ENCODE results near the gene CSH2.

The CSH2 gene

DNA sequence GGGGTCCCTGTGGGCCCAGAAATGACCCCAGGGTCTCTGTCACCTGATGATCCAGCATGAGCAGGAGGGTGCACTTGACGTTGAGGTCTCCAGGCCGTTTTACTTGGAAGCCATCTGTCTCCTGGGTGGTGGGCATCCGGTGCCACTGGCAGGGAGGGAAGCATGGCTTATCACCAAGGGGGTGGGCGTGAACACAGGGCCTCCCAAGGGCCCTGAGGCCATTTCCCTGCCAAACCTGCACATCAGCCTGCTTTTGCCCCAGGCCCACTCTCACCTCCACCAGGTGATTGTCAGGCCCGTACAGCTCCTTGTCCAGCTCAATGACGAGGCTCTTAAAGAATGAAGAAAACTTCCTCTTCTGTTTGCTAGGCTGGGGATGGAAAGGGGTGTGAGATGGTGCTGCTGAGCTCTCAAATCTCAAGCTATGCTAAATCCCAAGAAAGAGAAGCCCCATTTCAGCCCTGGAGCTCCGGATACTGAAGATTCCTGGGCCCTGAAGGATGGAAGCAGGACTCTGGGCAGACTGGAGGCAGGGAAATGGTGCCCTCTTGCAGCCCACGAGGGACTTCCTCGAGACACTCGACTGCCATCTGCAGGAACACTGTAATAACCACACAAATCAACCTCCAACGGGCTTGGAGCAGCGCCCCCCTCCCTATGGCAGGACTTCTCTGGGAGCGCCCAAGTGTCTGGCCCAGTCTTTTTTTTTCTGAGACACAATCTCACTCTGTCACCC, 38.9 kb downstream of the CSH2 start:
- H3K36me3 ChIP-seq (ENCODE audit: control insufficient read depth, insufficient read depth, low read length): peaks cover 53% of the 10 kb centered on the region

DNA sequence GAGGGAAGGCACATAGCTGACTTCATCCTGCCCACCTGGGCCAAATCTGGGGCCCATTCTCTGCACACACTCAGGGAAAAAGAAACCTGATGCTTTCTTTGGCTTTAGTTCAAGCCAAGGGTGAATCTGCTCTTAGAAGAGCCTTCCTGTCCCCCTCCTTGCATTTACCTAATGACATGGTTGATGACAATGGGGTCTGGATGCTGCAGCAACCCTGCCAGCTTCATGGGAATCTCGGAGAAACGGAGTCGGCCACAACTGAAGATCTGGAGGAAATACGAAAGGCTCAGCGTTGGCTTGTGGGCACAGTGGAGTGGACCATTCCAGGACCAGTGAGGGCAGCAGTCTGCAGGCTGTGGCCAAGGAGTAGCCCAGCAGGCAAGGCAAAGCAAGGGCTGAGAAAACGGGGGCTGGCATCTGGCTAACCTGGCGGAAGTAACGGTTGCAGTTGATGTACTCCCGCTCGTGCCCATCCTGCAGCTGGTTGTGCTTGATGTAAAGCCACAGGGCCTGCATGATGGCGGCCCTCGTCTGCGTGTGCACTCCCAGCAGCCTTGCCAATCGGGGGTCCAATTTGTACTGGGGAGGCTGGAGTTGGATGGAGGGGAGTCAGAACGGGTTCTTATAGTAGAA, 39.6 kb downstream of the CSH2 start:
- H3K27ac ChIP-seq (ENCODE audit: insufficient read depth, low read depth, low read length, poor library complexity, severe bottlenecking): no peak overlapping the region
- WGBS, 2 experiments: 95 to 97% methylated on average over 15 of the region's 15 CpGs
- no peaks in the 10 kb centered on the region for H3K27me3 ChIP-seq (ENCODE audit: control insufficient read depth, insufficient read depth, low read length, poor library complexity, severe bottlenecking)
- H3K9me3 ChIP-seq (ENCODE audit: control insufficient read depth, low read length): no peaks in the 10 kb centered on the region
- H3K4me1 ChIP-seq (ENCODE audit: control insufficient read depth, insufficient read depth, low read length): peaks cover 7% of the 10 kb centered on the region
- H3K4me3 ChIP-seq (ENCODE audit: insufficient read depth, low read depth, low read length): no peak overlapping the region
- peaks cover 56% of the 10 kb centered on the region for H3K36me3 ChIP-seq (ENCODE audit: control insufficient read depth, insufficient read depth, low read length)

More for the DNA sequence above, 38.9 kb downstream of the CSH2 start:
- H3K4me1 ChIP-seq (ENCODE audit: control insufficient read depth, insufficient read depth, low read length): peaks cover 13% of the 10 kb centered on the region
- H3K4me3 ChIP-seq (ENCODE audit: insufficient read depth, low read depth, low read length): no peak overlapping the region
- no peak overlapping the region for H3K27ac ChIP-seq (ENCODE audit: insufficient read depth, low read depth, low read length, poor library complexity, severe bottlenecking)
- WGBS, 2 experiments: 64 to 69% methylated on average over 13 of the region's 13 CpGs
- H3K27me3 ChIP-seq (ENCODE audit: control insufficient read depth, insufficient read depth, low read length, poor library complexity, severe bottlenecking): no peaks in the 10 kb centered on the region
- no peaks in the 10 kb centered on the region for H3K9me3 ChIP-seq (ENCODE audit: control insufficient read depth, low read length)

DNA sequence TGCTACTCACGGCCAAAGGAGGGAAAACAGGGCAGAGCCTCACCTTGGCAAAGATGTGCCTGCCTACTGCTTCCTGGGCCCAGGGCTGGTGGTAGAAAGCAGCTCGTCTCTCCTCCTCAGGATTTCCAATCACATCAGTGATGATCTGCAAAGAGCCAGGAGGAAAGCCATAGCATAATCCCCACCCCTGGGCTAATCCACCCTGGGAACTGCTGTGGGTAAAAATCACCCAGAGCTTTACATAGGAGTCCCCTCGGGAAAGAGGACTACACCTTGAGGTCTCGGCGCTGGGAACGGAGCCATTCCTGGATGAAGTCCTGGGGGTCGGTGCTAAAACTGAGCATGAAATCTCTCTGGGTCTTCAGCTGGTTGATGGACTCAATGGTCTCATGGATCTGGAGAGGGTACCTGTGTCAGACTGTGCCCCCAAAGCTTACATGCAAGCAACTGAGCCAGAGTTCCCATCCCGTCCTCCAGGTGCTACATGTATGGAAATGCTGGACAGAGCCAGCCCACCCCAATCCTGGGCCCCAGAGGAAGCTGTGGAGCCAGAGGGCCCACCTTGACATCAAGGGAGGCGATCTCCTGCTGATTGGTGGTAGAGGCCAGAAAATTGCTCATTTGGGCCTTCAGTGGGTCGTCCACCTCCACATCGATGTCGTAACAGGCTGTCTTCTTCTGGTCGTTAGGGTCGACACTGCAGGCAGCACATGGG, 40.3 kb downstream of the CSH2 start:
- Histone ChIP-seq H3K27me3 (ENCODE audit: control insufficient read depth, insufficient read depth, low read length, poor library complexity, severe bottlenecking) (no peaks in the 10 kb centered on the region), H3K4me1 (ENCODE audit: control insufficient read depth, insufficient read depth, low read length) (peaks cover 5% of the 10 kb centered on the region), H3K9me3 (ENCODE audit: control insufficient read depth, low read length) (no peaks in the 10 kb centered on the region), H3K4me3 (ENCODE audit: insufficient read depth, low read depth, low read length) (no peak overlapping the region), H3K36me3 (ENCODE audit: control insufficient read depth, insufficient read depth, low read length) (peaks cover 56% of the 10 kb centered on the region), H3K27ac (ENCODE audit: insufficient read depth, low read depth, low read length, poor library complexity, severe bottlenecking) (no peak overlapping the region)
- whole genome bisulfite sequencing, 2 experiments: 95% methylated on average over 14 of the region's 14 CpGs

DNA sequence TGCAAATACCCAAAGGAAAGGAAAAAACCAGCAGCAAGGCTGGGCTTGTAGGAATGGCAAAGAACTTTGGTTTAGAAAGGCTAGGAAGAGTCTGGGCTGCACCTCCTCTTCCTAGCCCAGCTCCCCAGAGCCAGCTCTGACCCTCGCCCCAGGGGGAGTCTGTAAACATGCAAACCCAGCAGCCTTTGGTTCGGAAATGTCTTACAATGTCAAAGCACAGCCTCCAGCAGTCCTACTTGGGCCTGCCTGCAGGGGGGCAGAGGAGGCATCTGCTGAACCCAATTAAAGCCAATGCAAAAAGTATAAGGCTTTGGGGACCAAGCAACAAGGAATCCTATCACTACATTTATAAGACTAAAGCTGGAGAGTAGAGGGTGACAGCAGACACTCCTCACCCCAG, 41.0 kb downstream of the CSH2 start:
- WGBS, 2 experiments: 85 to 87% methylated on average over 2 of the region's 2 CpGs
- Histone ChIP-seq H3K27ac (ENCODE audit: insufficient read depth, low read depth, low read length, poor library complexity, severe bottlenecking) (no peak overlapping the region), H3K9me3 (ENCODE audit: control insufficient read depth, low read length) (no peaks in the 10 kb centered on the region), H3K36me3 (ENCODE audit: control insufficient read depth, insufficient read depth, low read length) (peaks cover 56% of the 10 kb centered on the region), H3K27me3 (ENCODE audit: control insufficient read depth, insufficient read depth, low read length, poor library complexity, severe bottlenecking) (no peaks in the 10 kb centered on the region), H3K4me3 (ENCODE audit: insufficient read depth, low read depth, low read length) (no peak overlapping the region), H3K4me1 (ENCODE audit: control insufficient read depth, insufficient read depth, low read length) (peaks cover 7% of the 10 kb centered on the region)

DNA sequence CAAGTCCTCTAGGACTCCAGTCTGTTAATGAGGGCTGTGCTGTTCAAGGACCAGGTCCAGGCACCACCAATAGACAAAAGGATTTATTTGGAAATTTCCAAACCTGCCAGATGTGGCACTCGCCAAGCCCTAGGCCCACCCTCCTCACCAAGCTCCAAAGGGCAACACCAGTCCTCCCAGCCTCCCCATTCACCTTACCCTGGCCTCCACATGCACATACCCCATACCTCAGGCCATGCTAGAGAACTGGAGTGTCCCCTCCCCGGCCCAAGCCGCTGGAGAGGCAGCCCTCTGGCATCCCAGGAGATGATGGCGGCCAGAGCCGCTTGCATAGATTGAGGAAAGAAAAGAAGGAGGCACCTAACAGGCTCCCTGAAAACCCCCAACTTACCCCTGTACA, 41.5 kb downstream of the CSH2 start:
- Histone ChIP-seq H3K4me1 (ENCODE audit: control insufficient read depth, insufficient read depth, low read length) (peaks cover 7% of the 10 kb centered on the region), H3K27ac (ENCODE audit: insufficient read depth, low read depth, low read length, poor library complexity, severe bottlenecking) (no peak overlapping the region), H3K27me3 (ENCODE audit: control insufficient read depth, insufficient read depth, low read length, poor library complexity, severe bottlenecking) (no peaks in the 10 kb centered on the region), H3K36me3 (ENCODE audit: control insufficient read depth, insufficient read depth, low read length) (peaks cover 56% of the 10 kb centered on the region), H3K4me3 (ENCODE audit: insufficient read depth, low read depth, low read length) (no peak overlapping the region), H3K9me3 (ENCODE audit: control insufficient read depth, low read length) (no peaks in the 10 kb centered on the region)
- 95 to 98% methylated on average over 5 of the region's 5 CpGs for WGBS, 2 experiments

DNA sequence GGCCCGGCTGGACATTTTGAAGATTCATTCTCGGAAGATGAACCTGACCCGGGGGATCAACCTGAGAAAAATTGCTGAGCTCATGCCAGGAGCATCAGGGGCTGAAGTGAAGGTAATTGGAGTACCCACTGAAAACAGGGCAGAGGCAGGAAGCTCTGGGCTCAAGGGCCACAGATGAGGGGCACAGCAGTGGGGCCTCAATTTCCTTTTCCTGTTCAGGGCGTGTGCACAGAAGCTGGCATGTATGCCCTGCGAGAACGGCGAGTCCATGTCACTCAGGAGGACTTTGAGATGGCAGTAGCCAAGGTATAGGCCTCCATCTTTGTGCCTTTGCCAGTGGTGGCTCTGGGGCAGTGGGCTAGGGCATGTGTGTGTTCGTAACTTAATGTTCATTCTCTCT, 42.0 kb downstream of the CSH2 start:
- Histone ChIP-seq H3K9me3 (ENCODE audit: control insufficient read depth, low read length) (no peaks in the 10 kb centered on the region), H3K27ac (ENCODE audit: insufficient read depth, low read depth, low read length, poor library complexity, severe bottlenecking) (no peak overlapping the region), H3K36me3 (ENCODE audit: control insufficient read depth, insufficient read depth, low read length) (peaks cover 56% of the 10 kb centered on the region), H3K4me3 (ENCODE audit: insufficient read depth, low read depth, low read length) (no peak overlapping the region), H3K4me1 (ENCODE audit: control insufficient read depth, insufficient read depth, low read length) (peaks cover 7% of the 10 kb centered on the region), H3K27me3 (ENCODE audit: control insufficient read depth, insufficient read depth, low read length, poor library complexity, severe bottlenecking) (no peaks in the 10 kb centered on the region)
- 94 to 96% methylated on average over 8 of the region's 8 CpGs for WGBS, 2 experiments

DNA sequence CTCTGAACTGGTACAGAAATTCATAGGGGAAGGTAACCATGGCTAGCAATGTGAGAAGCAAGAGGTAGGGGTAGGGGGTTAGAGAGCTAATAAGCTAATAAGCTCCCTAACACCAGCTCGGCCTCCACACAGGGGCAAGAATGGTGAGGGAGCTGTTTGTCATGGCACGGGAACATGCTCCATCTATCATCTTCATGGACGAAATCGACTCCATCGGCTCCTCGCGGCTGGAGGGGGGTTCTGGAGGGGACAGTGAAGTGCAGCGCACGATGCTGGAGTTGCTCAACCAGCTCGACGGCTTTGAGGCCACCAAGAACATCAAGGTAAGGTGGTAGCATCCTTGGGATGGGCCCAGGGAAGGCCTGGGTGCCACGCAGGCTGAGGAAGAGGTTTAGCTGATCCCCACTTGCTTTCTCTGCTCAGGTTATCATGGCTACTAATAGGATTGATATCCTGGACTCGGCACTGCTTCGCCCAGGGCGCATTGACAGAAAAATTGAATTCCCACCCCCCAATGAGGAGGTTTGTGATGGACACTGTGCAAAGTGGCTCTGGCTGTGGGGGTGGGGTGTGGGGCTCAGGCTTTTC, 42.5 kb downstream of the CSH2 start:
- Histone ChIP-seq H3K9me3 (ENCODE audit: control insufficient read depth, low read length) (no peaks in the 10 kb centered on the region), H3K36me3 (ENCODE audit: control insufficient read depth, insufficient read depth, low read length) (peaks cover 56% of the 10 kb centered on the region), H3K4me3 (ENCODE audit: insufficient read depth, low read depth, low read length) (no peak overlapping the region), H3K4me1 (ENCODE audit: control insufficient read depth, insufficient read depth, low read length) (peaks cover 10% of the 10 kb centered on the region), H3K27me3 (ENCODE audit: control insufficient read depth, insufficient read depth, low read length, poor library complexity, severe bottlenecking) (no peaks in the 10 kb centered on the region), H3K27ac (ENCODE audit: insufficient read depth, low read depth, low read length, poor library complexity, severe bottlenecking) (no peak overlapping the region)
- 95 to 97% methylated on average over 15 of the region's 15 CpGs for WGBS, 2 experiments

DNA sequence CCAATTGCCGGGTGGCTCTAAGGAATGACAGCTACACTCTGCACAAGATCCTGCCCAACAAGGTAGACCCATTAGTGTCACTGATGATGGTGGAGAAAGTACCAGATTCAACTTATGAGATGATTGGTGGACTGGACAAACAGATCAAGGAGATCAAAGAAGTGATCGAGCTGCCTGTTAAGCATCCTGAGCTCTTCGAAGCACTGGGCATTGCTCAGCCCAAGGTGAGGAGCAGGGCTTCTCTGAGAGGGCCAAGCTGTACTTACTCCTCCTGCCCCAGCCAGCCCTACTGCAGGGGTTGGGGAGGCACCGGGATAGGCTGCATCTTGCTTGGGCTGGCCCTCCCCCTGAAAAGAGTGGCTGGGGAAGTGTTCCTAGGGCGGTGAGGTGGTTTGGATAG, 43.2 kb downstream of the CSH2 start:
- Histone ChIP-seq H3K27me3 (ENCODE audit: control insufficient read depth, insufficient read depth, low read length, poor library complexity, severe bottlenecking) (no peaks in the 10 kb centered on the region), H3K4me1 (ENCODE audit: control insufficient read depth, insufficient read depth, low read length) (peaks cover 13% of the 10 kb centered on the region), H3K27ac (ENCODE audit: insufficient read depth, low read depth, low read length, poor library complexity, severe bottlenecking) (no peak overlapping the region), H3K4me3 (ENCODE audit: insufficient read depth, low read depth, low read length) (no peak overlapping the region), H3K9me3 (ENCODE audit: control insufficient read depth, low read length) (no peaks in the 10 kb centered on the region), H3K36me3 (ENCODE audit: control insufficient read depth, insufficient read depth, low read length) (peaks cover 58% of the 10 kb centered on the region)
- WGBS, 2 experiments: 92 to 94% methylated on average over 5 of the region's 5 CpGs

DNA sequence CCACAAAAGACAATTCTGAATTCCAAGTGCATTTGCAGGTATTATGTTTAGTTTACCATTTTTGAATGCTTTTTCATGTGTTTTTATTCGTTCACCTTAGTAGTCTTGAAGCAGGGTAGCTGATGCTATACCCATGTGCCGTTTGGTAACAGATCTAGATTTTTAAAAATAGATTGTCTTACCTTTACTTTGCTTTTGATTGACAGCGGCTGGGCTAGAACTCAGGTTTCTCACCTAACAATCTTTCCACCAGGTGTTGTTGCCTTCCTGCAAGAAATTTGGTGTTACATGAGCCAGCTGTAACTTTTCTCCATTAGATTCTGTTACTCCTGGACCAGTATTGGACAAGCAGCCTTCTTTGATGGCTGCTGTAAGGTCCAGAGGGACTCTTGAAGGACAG, 44.5 kb downstream of the CSH2 start:
- Histone ChIP-seq H3K4me3 (ENCODE audit: insufficient read depth, low read depth, low read length) (no peak overlapping the region), H3K4me1 (ENCODE audit: control insufficient read depth, insufficient read depth, low read length) (peaks cover 13% of the 10 kb centered on the region), H3K9me3 (ENCODE audit: control insufficient read depth, low read length) (no peaks in the 10 kb centered on the region), H3K27me3 (ENCODE audit: control insufficient read depth, insufficient read depth, low read length, poor library complexity, severe bottlenecking) (no peaks in the 10 kb centered on the region), H3K36me3 (ENCODE audit: control insufficient read depth, insufficient read depth, low read length) (peaks cover 65% of the 10 kb centered on the region), H3K27ac (ENCODE audit: insufficient read depth, low read depth, low read length, poor library complexity, severe bottlenecking) (no peak overlapping the region)
- 91 to 97% methylated on average over 3 of the region's 3 CpGs for WGBS, 2 experiments

DNA sequence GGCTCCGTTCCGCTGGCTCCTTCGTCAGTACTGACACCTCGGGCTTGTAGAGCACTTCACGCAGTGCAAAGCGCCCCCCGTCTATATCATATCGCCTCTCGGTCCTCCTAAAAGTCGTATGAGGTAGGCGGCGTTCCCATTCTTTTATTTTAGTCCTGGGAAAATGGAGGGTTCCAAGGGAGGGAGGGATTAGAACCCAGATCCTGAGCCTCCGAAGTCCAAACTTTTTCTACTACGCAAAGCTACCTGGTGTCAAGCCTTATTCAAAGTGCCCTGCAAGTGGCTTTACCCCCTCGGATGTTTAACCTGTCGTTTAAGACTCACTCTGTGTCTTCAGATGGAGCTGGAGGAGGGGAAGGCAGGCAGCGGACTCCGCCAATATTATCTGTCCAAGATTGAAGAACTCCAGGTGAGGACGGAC, 45.7 kb downstream of the CSH2 start:
- peaks cover 13% of the 10 kb centered on the region for H3K4me1 ChIP-seq (ENCODE audit: control insufficient read depth, insufficient read depth, low read length)
- H3K27me3 ChIP-seq (ENCODE audit: control insufficient read depth, insufficient read depth, low read length, poor library complexity, severe bottlenecking): no peaks in the 10 kb centered on the region
- peak overlapping the region; percentile 82 for H3K4me3 ChIP-seq (ENCODE audit: insufficient read depth, low read depth, low read length)
- 3 to 4% methylated on average over 19 of the region's 19 CpGs for WGBS, 2 experiments
- no peak overlapping the region for H3K27ac ChIP-seq (ENCODE audit: insufficient read depth, low read depth, low read length, poor library complexity, severe bottlenecking)
- H3K36me3 ChIP-seq (ENCODE audit: control insufficient read depth, insufficient read depth, low read length): peaks cover 64% of the 10 kb centered on the region
- no peaks in the 10 kb centered on the region for H3K9me3 ChIP-seq (ENCODE audit: control insufficient read depth, low read length)

All from ectodermal cell (in vitro differentiated cells).